GM18502 (cell line): ENCODE results near the gene ENPP7.

Experiments
- ATAC-seq: cut with Tn5 transposase; IDR thresholded peaks from one replicate; pipeline ENCODE4 v1.9.1; 2021; ENCODE audit warnings: mild to moderate bottlenecking; ENCODE audit not compliant: unreplicated experiment, poor library complexity

The ENPP7 gene

GRCh38 chr17:79728908-79729471 lies 1.8 kb upstream of the ENPP7 start:
- ATAC-seq, result no peak

- no peak for ATAC-seq
Observed at GRCh38 chr17:79729761-79730160, 982 bp upstream of the ENPP7 start.

DNA sequence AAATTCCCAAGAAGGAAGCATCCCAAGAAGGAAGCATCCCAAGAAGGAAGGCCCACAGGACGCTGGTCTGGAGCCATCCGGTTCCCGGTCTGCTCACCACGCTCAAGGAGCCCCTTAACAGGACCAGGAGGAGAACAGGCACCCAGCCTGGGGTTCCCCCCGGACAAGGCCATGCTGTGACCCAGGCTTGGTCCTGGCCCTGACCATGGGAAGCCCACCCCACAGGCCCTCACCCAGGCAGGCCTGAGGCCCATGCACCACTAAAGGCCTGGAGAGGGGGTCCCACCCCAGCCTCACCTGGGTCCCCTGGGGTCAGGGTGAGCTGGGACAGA lies 340 bp upstream of the ENPP7 start:
- no peak for ATAC-seq

DNA sequence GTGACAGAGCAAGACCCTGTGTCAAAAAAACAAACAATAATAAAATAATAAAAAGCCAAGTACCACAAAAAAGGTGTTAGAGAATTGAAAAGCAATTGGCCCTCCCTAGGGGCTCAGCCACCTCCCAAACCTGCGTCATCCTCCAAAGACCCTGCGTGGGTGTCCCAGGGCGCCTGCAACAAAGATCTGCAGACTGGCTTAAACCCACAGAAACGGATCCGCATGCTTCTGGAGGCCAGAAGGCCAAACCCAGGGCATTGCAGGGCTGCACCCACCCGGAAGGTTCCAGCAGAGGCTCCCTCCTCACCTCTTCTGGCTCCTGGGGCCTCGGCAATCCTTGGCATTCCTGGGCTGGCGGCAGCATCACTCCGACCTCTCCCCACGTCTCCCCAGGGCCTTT lies 1.5 kb downstream of the ENPP7 start:
- no peak for ATAC-seq

GRCh38 chr17:79732804-79733691 lies 2.3 kb downstream of the ENPP7 start:
- no peak for ATAC-seq

GRCh38 chr17:79733692-79734070 lies 2.9 kb downstream of the ENPP7 start:
- no peak for ATAC-seq

DNA sequence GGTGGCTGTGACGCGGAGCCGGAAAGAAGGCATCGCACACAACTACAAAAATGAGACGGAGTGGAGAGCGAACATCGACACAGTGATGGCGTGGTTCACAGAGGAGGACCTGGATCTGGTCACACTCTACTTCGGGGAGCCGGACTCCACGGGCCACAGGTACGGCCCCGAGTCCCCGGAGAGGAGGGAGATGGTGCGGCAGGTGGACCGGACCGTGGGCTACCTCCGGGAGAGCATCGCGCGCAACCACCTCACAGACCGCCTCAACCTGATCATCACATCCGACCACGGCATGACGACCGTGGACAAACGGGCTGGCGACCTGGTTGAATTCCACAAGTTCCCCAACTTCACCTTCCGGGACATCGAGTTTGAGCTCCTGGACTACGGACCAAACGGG lies 4.4 kb downstream of the ENPP7 start:
- no peak for ATAC-seq

DNA sequence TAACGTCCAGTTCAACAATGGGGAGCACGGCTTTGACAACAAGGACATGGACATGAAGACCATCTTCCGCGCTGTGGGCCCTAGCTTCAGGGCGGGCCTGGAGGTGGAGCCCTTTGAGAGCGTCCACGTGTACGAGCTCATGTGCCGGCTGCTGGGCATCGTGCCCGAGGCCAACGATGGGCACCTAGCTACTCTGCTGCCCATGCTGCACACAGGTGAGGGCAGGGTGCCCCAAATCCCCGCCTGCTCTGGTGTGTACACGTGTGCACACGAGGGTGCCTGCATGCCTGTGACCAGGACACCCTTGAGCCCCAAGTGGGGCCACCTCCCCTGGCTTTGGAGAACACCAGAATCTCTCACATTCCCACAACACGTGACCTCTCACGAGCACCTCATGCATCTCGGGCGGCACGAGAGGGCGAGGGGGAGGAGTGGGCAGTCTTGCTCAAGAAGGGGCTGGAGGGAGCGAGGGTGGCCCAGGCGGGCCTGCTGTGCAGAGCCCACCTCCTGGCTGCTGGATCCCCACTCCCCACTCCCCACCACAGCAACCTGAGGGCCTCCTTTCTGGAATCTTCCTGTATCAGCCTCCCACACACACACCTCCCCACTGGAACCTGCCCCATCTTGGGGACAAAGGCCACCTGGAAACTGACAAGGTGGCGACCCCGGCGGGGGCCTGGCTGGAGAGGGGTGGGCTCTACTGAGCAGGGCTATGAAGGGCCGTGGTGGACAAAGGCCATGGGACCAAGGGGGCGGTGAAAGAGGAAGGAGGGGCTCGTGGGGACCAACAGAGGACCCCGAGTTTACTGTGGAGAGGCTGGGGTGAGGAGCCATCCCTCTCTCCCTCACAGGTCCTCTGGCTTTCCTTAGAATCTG lies 6.5 kb downstream of the ENPP7 start:
- no peak for ATAC-seq

- ATAC-seq, result no peak
Observed at GRCh38 chr17:79737922-79738578, 7.3 kb downstream of the ENPP7 start.

GRCh38 chr17:79738643-79739042 lies 7.9 kb downstream of the ENPP7 start:
- no peak for ATAC-seq

- ATAC-seq, result no peak
Observed at GRCh38 chr17:79739148-79740062, 8.7 kb downstream of the ENPP7 start.

- ATAC-seq, result no peak
Observed at GRCh38 chr17:79740413-79740812, 9.7 kb downstream of the ENPP7 start.

DNA sequence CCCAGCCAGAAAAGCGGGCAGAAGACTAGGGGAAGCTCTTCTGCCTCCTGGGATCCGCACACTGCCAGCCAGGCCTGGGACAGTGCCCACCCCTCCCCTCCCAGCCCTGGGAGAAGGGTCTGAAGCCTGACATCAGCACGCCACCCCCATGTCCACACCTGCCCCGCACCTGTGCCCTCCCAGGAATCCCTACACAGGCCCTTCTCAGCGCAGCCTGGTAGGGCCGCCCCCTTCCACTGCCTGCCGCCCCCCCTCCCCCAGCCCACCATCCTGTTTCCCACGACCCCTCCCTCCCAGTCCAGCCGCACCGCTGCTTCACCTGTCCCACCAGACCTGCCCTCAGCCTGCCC lies 10.6 kb downstream of the ENPP7 start:
- ATAC-seq, result no peak

DNA sequence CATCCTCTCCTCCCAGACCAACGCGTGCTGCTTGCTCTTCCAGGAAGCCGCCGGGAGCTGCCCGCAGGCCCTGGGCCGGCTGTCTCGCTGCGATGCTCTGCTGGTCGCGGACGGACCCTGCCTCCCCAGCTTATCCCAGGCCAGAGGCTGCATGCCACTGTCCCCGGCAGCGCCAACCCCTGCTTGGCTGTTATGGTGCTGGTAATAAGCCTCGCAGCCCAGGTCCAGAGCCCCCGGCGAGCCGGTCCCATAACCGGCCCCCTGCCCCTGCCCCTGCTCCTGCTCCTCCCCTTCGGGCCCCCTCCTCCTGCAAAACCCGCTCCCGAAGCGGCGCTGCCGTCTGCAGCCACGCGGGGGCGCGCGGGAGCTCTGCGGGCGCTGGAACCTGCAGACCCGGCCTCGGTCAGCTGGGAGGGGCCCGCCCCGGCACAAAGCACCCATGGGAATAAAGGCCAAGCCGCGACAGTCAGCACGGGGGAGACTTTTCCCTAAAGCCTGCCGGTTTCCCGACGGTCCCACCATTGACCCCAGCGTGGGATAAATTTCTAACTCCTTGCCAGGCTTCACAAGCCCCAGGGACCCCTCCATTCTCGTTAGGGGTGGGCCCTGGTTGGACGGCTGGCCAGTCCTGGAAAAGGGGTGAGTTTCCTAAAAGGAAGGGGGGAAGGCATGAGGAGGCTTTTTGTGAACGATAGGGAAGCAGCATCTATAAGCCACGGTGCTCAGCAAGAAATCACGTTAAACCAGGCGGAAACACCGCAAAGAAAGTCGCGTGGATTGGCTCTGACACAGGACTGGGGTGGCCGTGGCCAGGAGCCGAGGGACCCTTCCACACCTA lies 11.2 kb downstream of the ENPP7 start:
- no peak for ATAC-seq

DNA sequence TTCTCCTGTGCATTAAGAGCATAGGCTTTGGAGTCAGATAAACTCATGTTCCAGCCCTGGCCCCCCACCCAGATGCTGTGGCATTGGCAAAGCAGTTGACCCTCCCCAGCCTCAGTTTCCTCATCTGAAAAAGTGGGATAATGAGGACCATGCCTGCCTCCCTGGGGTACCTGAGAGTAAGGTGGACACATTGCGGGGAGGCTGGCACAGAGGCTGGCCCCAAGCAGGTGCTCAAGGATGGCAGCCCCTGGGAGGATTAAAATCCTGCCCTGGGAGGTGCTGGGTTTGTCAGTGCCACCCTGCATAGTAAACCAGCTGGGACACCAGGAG lies 11.8 kb downstream of the ENPP7 start:
- no peak for ATAC-seq

GRCh38 chr17:79742951-79743476 lies 12.3 kb downstream of the ENPP7 start:
- no peak for ATAC-seq

GRCh38 chr17:79743614-79744013 lies 12.9 kb downstream of the ENPP7 start:
- ATAC-seq, result no peak

DNA sequence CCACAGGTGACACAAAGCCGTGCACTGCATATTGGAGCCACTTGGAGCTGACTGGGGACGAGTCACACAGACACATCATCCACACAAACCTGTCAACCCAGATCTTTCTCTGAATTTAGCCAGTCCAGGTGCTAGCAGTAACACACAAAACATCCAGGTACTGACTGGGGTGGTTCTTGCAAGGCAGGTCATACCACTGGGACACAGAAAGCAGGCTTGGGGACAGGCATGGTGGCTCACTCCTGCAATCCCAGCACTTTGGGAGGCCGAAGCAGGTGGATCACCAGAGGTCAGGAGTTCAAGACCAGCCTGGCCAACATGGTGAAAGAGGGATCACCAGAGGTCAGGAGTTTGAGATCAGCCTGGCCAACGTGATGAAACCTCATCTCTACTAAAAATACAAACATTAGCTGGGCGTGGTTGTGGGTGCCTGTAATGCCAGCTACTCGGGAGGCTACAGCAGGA lies 14.9 kb downstream of the ENPP7 start:
- no peak for ATAC-seq
